GM10248 (cell line): ENCODE measurements around the gene PRDM2.

Source experiments
- CTCF ChIA-PET: fragments of 300-600 bp; sonication (Branson Sonifier 250); formaldehyde crosslinking; extraction: SDS; loops from one replicate; lab custom pipeline; 2021; ENCODE audit warnings: antibody characterized with exemption; lab: Yijun Ruan, JAX
- POLR2A ChIA-PET: fragments of 350-650 bp; sonication (Branson Sonifier 250); formaldehyde crosslinking; extraction: SDS; loops from one replicate; lab custom pipeline; 2020; ENCODE audit warnings: antibody characterized with exemption; lab: Yijun Ruan, JAX
- DNase-seq: peaks from one replicate; pipeline ENCODE4 v3.0.0; 2012; ENCODE audit errors: extremely low spot score
- TF ChIP-seq, protein P1 (sequence below): IDR thresholded peaks from 2 replicates; pipeline ENCODE4 v1.5.1; 2012; ENCODE audit warnings: mild to moderate bottlenecking, low read depth; ENCODE audit errors: extremely low read depth, missing control alignments, control extremely low read depth

Gene PRDM2

DNA sequence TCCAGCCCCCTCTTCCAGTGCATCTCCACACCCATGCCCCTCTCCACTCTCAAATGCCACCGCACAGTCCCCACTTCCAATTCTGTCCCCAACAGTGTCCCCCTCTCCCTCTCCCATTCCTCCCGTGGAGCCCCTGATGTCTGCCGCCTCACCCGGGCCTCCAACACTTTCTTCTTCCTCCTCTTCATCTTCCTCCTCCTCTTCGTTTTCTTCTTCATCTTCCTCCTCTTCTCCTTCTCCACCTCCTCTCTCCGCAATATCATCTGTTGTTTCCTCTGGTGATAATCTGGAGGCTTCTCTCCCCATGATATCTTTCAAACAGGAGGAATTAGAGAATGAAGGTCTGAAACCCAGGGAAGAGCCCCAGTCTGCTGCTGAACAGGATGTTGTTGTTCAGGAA lies 80.8 kb downstream of the PRDM2 start:
- POLR2A ChIA-PET: no interaction called here
- TF ChIP-seq, protein P1, sequence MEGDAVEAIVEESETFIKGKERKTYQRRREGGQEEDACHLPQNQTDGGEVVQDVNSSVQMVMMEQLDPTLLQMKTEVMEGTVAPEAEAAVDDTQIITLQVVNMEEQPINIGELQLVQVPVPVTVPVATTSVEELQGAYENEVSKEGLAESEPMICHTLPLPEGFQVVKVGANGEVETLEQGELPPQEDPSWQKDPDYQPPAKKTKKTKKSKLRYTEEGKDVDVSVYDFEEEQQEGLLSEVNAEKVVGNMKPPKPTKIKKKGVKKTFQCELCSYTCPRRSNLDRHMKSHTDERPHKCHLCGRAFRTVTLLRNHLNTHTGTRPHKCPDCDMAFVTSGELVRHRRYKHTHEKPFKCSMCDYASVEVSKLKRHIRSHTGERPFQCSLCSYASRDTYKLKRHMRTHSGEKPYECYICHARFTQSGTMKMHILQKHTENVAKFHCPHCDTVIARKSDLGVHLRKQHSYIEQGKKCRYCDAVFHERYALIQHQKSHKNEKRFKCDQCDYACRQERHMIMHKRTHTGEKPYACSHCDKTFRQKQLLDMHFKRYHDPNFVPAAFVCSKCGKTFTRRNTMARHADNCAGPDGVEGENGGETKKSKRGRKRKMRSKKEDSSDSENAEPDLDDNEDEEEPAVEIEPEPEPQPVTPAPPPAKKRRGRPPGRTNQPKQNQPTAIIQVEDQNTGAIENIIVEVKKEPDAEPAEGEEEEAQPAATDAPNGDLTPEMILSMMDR: no peak
- DNase-seq: no peak
- CTCF ChIA-PET: interaction anchor here (1.3 kb wide), 2 partner anchors 25 to 55 kb away, joined by 3 read pairs; no protein-coding TSS in a partner anchor

DNA sequence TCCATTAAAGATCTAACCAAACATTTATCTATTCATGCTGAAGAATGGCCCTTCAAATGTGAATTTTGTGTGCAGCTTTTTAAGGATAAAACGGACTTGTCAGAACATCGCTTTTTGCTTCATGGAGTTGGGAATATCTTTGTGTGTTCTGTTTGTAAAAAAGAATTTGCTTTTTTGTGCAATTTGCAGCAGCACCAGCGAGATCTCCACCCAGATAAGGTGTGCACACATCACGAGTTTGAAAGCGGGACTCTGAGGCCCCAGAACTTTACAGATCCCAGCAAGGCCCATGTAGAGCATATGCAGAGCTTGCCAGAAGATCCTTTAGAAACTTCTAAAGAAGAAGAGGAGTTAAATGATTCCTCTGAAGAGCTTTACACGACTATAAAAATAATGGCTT lies 81.2 kb downstream of the PRDM2 start:
- no peak for DNase-seq
- TF ChIP-seq, protein P1: no peak
- ChIA-PET CTCF (interaction anchor here (1.3 kb wide), 1 partner anchor 25 kb away, joined by 3 read pairs; no protein-coding TSS in a partner anchor), POLR2A (interaction anchor here (1.4 kb wide), 1 partner anchor 11 kb away, joined by 3 read pairs; no protein-coding TSS in a partner anchor)

DNA sequence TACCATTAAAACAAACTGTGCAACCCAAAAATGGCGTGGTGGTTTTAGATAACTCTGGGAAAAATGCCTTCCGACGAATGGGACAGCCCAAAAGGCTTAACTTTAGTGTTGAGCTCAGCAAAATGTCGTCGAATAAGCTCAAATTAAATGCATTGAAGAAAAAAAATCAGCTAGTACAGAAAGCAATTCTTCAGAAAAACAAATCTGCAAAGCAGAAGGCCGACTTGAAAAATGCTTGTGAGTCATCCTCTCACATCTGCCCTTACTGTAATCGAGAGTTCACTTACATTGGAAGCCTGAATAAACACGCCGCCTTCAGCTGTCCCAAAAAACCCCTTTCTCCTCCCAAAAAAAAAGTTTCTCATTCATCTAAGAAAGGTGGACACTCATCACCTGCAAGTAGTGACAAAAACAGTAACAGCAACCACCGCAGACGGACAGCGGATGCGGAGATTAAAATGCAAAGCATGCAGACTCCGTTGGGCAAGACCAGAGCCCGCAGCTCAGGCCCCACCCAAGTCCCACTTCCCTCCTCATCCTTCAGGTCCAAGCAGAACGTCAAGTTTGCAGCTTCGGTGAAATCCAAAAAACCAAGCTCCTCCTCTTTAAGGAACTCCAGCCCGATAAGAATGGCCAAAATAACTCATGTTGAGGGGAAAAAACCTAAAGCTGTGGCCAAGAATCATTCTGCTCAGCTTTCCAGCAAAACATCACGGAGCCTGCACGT lies 82.1 kb downstream of the PRDM2 start:
- no peak for DNase-seq
- CTCF ChIA-PET: interaction anchor here (0.9 to 1.8 kb wide), 5 partner anchors 9 to 117 kb away, joined by 3 to 7 read pairs (median 4); no protein-coding TSS in a partner anchor
- TF ChIP-seq, protein P1: no peak
- POLR2A ChIA-PET: interaction anchor here (1.4 kb wide), 1 partner anchor 10 kb away, joined by 3 read pairs; no protein-coding TSS in a partner anchor

DNA sequence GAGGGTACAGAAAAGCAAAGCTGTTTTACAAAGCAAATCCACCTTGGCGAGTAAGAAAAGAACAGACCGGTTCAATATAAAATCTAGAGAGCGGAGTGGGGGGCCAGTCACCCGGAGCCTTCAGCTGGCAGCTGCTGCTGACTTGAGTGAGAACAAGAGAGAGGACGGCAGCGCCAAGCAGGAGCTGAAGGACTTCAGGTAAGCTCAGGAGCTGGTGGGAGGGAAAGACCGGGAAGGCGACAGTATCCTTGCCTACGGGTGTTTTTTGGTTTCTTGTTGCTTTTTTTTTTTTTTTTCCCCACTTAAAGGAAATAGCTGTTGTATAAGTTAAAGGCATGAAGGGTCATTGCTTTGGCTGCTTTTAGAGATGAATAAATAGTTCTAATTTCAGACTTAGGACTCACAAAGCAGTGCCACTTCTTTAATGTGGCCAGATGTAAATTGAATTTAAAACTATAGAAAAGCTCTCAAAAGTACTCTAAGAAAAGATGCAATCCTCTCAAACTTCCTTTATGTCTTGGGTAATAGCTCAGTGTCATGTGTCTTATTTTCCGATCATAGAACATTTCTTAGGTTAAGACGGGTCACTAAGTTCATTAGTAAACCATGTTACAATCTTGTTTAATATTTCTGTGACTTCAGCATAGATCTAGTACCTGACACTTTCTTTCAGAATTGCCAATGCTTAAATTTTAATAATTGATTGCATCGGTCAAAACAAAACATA lies 82.8 kb downstream of the PRDM2 start:
- TF ChIP-seq, protein P1: no peak
- no peak for DNase-seq
- CTCF ChIA-PET: interaction anchor here (0.9 to 1.8 kb wide), 4 partner anchors 9 to 118 kb away, joined by 3 to 7 read pairs (median 4); no protein-coding TSS in a partner anchor
- POLR2A ChIA-PET: interaction anchor here (1.4 kb wide), 1 partner anchor 10 kb away, joined by 3 read pairs; no protein-coding TSS in a partner anchor

DNA sequence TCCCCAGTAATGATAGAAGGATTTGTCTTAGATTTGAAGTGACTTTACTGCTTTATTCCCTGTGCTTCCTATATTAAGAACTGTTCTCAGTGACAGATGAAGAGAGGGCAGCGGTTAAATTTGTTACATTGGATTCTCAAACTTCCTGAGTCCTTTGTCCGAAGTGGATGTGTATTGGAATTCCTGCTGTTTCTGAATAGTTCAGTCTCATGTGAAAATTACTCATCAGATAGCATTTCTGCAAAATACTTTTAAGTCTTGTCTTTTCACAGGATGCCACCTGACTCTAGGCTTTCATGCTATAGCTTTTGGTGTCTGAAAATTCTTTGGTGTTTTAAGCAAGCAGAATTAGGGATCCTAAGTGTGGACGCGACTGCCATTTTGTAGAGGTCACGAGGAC lies 83.6 kb downstream of the PRDM2 start:
- no peak for DNase-seq
- TF ChIP-seq, protein P1: no peak
- POLR2A ChIA-PET: no interaction called here
- CTCF ChIA-PET: interaction anchor here (1.8 kb wide), 1 partner anchor 118 kb away, joined by 7 read pairs; no protein-coding TSS in a partner anchor

DNA sequence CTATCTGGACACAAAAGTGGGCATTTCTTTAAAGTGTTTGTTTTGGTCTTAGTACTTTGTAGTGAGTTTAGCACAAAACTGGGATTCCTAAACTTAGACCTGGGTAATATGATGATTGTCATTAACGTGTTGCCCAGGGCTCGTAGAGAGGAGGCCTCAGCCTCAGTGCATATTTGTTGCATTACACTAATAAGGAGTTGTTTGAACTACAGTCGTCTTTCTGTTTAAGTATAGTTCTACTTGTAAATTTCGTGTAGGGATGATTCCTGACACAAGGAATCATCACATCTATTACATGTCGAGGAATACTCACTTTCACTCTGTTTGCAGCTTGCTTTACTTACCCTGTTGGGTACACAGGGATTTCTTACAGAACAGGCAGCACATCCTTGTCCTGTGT lies 85.0 kb downstream of the PRDM2 start:
- POLR2A ChIA-PET: no interaction called here
- TF ChIP-seq, protein P1: no peak
- CTCF ChIA-PET: interaction anchor here (0.8 kb wide), 1 partner anchor 10 kb away, joined by 3 read pairs; no protein-coding TSS in a partner anchor
- no peak for DNase-seq
